Activated gamma-delta T cell treated with anti-CD3 and anti-CD28 coated beads, Interleukin-2, amount 50 U/mL, for 16 hours (primary cell): ENCODE results near the gene CDK11B.
"Not testable (repeated sequence)": the region's sequence is repeated elsewhere in the genome, so short reads cannot be mapped to it uniquely, and the experiment has no call there.

Experiments used
- DNase-seq: peaks from one replicate; pipeline ENCODE4 v3.0.0-alpha.2; 2020; ENCODE audit warnings: low read depth

The CDK11B gene

GRCh38 chr1:1599030-1599934 lies 59.5 kb downstream of the CDK11B start:
- no peak for DNase-seq

GRCh38 chr1:1598720-1599029 lies 60.1 kb downstream of the CDK11B start:
- DNase-seq = no peak

GRCh38 chr1:1598051-1598719 lies 60.6 kb downstream of the CDK11B start:
- no peak for DNase-seq

GRCh38 chr1:1597275-1597930 lies 61.4 kb downstream of the CDK11B start:
- no peak for DNase-seq

- no peak for DNase-seq
Observed at GRCh38 chr1:1596493-1597274, 62.1 kb downstream of the CDK11B start.

- DNase-seq = not testable (repeated sequence)
Observed at GRCh38 chr1:1595341-1595740, 63.5 kb downstream of the CDK11B start.

GRCh38 chr1:1594602-1595260 lies 64.1 kb downstream of the CDK11B start:
- DNase-seq = no peak

GRCh38 chr1:1593834-1594601 lies 64.8 kb downstream of the CDK11B start:
- DNase-seq = no peak

- no peak for DNase-seq
Observed at GRCh38 chr1:1591452-1591851, 67.4 kb downstream of the CDK11B start.
